Stimulated activated CD8-positive, alpha-beta memory T cell treated with anti-CD3 and anti-CD28 coated beads, Interleukin-4, amount 100 ng/mL, for 4 hours (primary cell): ENCODE results near the gene GPALPP1.
"Not testable (repeated sequence)": the region's sequence is repeated elsewhere in the genome, so short reads cannot be mapped to it uniquely, and the experiment has no call there.

ENCODE experiments used
- DNase-seq, 2 donors: peaks; one replicate each; pipeline ENCODE4 v3.0.0-alpha.2; 2020; ENCODE audit warnings: low read depth in 2 of 2, low spot score in 1 of 2

Gene GPALPP1

GRCh38 chr13:45004096-45004495, 14.8 kb downstream of the GPALPP1 start:
- DNase-seq: no peak

GRCh38 chr13:45007225-45007624, 17.9 kb downstream of the GPALPP1 start:
- DNase-seq: no peak

GRCh38 chr13:45007823-45008222, 18.5 kb downstream of the GPALPP1 start:
- DNase-seq: no peak

GRCh38 chr13:45011198-45011597, 21.9 kb downstream of the GPALPP1 start:
- no peak for DNase-seq

- no peak for DNase-seq
Measured at GRCh38 chr13:45015300-45015699, 26.0 kb downstream of the GPALPP1 start.

GRCh38 chr13:45016792-45017425, 27.6 kb downstream of the GPALPP1 start:
- DNase-seq: no peak

GRCh38 chr13:45019981-45020380, 30.6 kb downstream of the GPALPP1 start:
- not testable (repeated sequence) for DNase-seq

GRCh38 chr13:45021250-45021649, 31.9 kb downstream of the GPALPP1 start:
- no peak for DNase-seq

GRCh38 chr13:45024847-45025246, 35.5 kb downstream of the GPALPP1 start:
- no peak for DNase-seq

GRCh38 chr13:45034342-45034741, 45.0 kb downstream of the GPALPP1 start:
- DNase-seq: no peak

GRCh38 chr13:45036206-45036605, 46.9 kb downstream of the GPALPP1 start:
- no peak for DNase-seq

- no peak for DNase-seq
Measured at GRCh38 chr13:45040173-45040572, 50.8 kb downstream of the GPALPP1 start.

GRCh38 chr13:45040622-45041021, 51.3 kb downstream of the GPALPP1 start:
- no peak for DNase-seq

GRCh38 chr13:45042539-45042938, 53.2 kb downstream of the GPALPP1 start:
- no peak for DNase-seq

- no peak for DNase-seq
Measured at GRCh38 chr13:45046445-45046844, 57.1 kb downstream of the GPALPP1 start.

GRCh38 chr13:45047394-45048310, 58.3 kb downstream of the GPALPP1 start:
- DNase-seq: peak; percentile 43 to 51

GRCh38 chr13:45048890-45049407, 59.6 kb downstream of the GPALPP1 start:
- no peak for DNase-seq

GRCh38 chr13:45049478-45049877, 60.1 kb downstream of the GPALPP1 start:
- no peak for DNase-seq

- DNase-seq: no peak
Measured at GRCh38 chr13:45051315-45051714, 62.0 kb downstream of the GPALPP1 start.

- peak; percentile 7 to 8 for DNase-seq
Measured at GRCh38 chr13:45055198-45055901, 66.0 kb downstream of the GPALPP1 start.

GRCh38 chr13:45055902-45056648, 66.7 kb downstream of the GPALPP1 start:
- DNase-seq: no peak
